Endothelial cell of umbilical vein (primary cell): ENCODE data around the gene INHBB.

Experiments used
- CTCF ChIP-seq, 2 donors: IDR thresholded peaks; 1 replicate in 1 of 2; 2 replicates in 1 of 2; pipeline ENCODE4 v1.5.1; 2011; ENCODE audit warnings: low read length in 2 of 2, mild to moderate bottlenecking in 2 of 2, moderate library complexity in 2 of 2, control low read depth in 1 of 2, inconsistent platforms in 1 of 2, low read depth in 1 of 2; ENCODE audit not compliant: insufficient read depth in 1 of 2; ENCODE audit errors: extremely low read depth in 1 of 2
- MAX ChIP-seq: IDR thresholded peaks from 2 replicates; pipeline ENCODE4 v1.6.1; 2011; ENCODE audit not compliant: insufficient read depth, insufficient read length
- POLR2AphosphoS5 ChIP-seq: IDR thresholded peaks from 2 replicates; pipeline ENCODE4 v1.6.1; 2012; ENCODE audit warnings: low read depth, mild to moderate bottlenecking, control low read depth, low read length, moderate library complexity; ENCODE audit not compliant: insufficient read depth

- TF ChIP-seq POLR2AphosphoS5 (no peak), CTCF (IDR thresholded peaks at IDR 0.05; ENCODE audit: extremely low read depth in 1 of 2, insufficient read depth in 1 of 2, low read depth in 1 of 2, low read length in 2 of 2) (no peak), MAX (no peak)
Measured at GRCh38 chr2:120317916-120318315, 28.0 kb upstream of the INHBB start.
